GM23338 (cell line): ENCODE measurements around the gene PTK6. TPM values are rescaled to one million over a fixed set of nuclear protein-coding genes. Genes with fewer than 3 reads are reported as not detected.

Source experiments
- ATAC-seq: fragments of 200-7000 bp; cut with Tn5 transposase; 3 replicates; pipeline ENCODE4 v1.9.1; 2020
- DNase-seq: peaks from one replicate; pipeline ENCODE4 v3.0.0-alpha.2; 2015; ENCODE audit warnings: low spot score
- H2AFZ ChIP-seq: fragments of 200-600 bp; sonication (generic); 2 replicates; pipeline ENCODE4 v1.8.0; 2016; ENCODE audit warnings: antibody characterized with exemption, mild to moderate bottlenecking, moderate library complexity
- H3F3A ChIP-seq: fragments of 200-600 bp; sonication (generic); replicated peaks from 2 replicates; pipeline ENCODE4 v1.8.0; 2017; ENCODE audit warnings: antibody characterized with exemption, mixed run types, low read depth
- H3K27ac ChIP-seq: fragments of 200-600 bp; sonication (generic); 2 replicates; pipeline ENCODE4 v1.6.1; 2016; ENCODE audit warnings: low read depth
- H3K27me3 ChIP-seq: fragments of 200-600 bp; sonication (generic); 2 replicates; pipeline ENCODE4 v1.8.0; 2016; ENCODE audit warnings: mild to moderate bottlenecking, mixed run types, moderate library complexity; ENCODE audit not compliant: insufficient read depth
- H3K36me3 ChIP-seq: fragments of 200-600 bp; sonication (generic); 2 replicates; pipeline ENCODE4 v1.8.0; 2016; ENCODE audit warnings: mild to moderate bottlenecking; ENCODE audit not compliant: insufficient read depth
- H3K4me1 ChIP-seq: fragments of 200-600 bp; sonication (generic); 2 replicates; pipeline ENCODE4 v1.8.0; 2016; ENCODE audit warnings: mild to moderate bottlenecking, moderate library complexity; ENCODE audit not compliant: insufficient read depth
- H3K4me2 ChIP-seq: fragments of 200-600 bp; sonication (generic); 2 replicates; pipeline ENCODE4 v1.7.1; 2017; ENCODE audit warnings: mixed run types
- H3K4me3 ChIP-seq: fragments of 200-600 bp; sonication (generic); 2 replicates; pipeline ENCODE4 v1.6.1; 2016; ENCODE audit warnings: mixed run types
- H3K79me2 ChIP-seq: fragments of 200-600 bp; sonication (generic); replicated peaks from 2 replicates; pipeline ENCODE4 v1.8.0; 2017; ENCODE audit warnings: mild to moderate bottlenecking; ENCODE audit not compliant: insufficient read depth
- H3K9me2 ChIP-seq: fragments of 200-600 bp; sonication (generic); 2 replicates; pipeline ENCODE4 v1.8.0; 2017; ENCODE audit not compliant: insufficient read depth
- H4K20me1 ChIP-seq: fragments of 200-600 bp; sonication (generic); replicated peaks from 2 replicates; pipeline ENCODE4 v1.8.0; 2017; ENCODE audit warnings: mild to moderate bottlenecking; ENCODE audit not compliant: insufficient read depth
- H3K27ac Mint-ChIP-seq: 2 replicates; pipeline ENCODE4 v1.8.0; 2020; ENCODE audit warnings: inconsistent platforms, mild to moderate bottlenecking, moderate library complexity, mixed read lengths
- H3K27me3 Mint-ChIP-seq: 3 replicates; pipeline ENCODE4 v1.8.0; 2022; ENCODE audit warnings: low read depth, mild to moderate bottlenecking, moderate library complexity, mixed read lengths, inconsistent platforms; ENCODE audit not compliant: insufficient read depth, poor library complexity
- H3K36me3 Mint-ChIP-seq: 3 replicates; pipeline ENCODE4 v1.8.0; 2021; ENCODE audit warnings: low read depth, mild to moderate bottlenecking, inconsistent platforms, moderate library complexity, mixed read lengths
- H3K4me1 Mint-ChIP-seq: 3 replicates; pipeline ENCODE4 v1.8.0; 2020; ENCODE audit warnings: mild to moderate bottlenecking, inconsistent platforms, mixed read lengths
- H3K4me3 Mint-ChIP-seq: 3 replicates; pipeline ENCODE4 v1.8.0; 2021; ENCODE audit warnings: moderate library complexity, mild to moderate bottlenecking, inconsistent platforms, mixed read lengths
- H3K9me3 Mint-ChIP-seq: 3 replicates; pipeline ENCODE4 v1.8.0; 2020; ENCODE audit warnings: moderate library complexity, mild to moderate bottlenecking, inconsistent platforms, mixed read lengths
- EZH2phosphoT487 ChIP-seq: fragments of 200-600 bp; sonication (generic); IDR thresholded peaks from one replicate; pipeline ENCODE4 v1.8.1; 2018; ENCODE audit warnings: antibody characterized with exemption; ENCODE audit not compliant: unreplicated experiment
- NANOG ChIP-seq: IDR thresholded peaks from 2 replicates; pipeline ENCODE4 v1.6.1; 2016; ENCODE audit warnings: antibody characterized with exemption, borderline replicate concordance
- POLR2AphosphoS5 ChIP-seq: IDR thresholded peaks from 2 replicates; pipeline ENCODE4 v1.6.1; 2016; ENCODE audit warnings: antibody characterized with exemption, low read depth
- polyA plus RNA-seq: library from polyadenylated mRNA; unstranded; fragments of >200 nt; fragmentation: Nextera tagmentation; extraction: Ambion mirVana; gene quantifications from 2 replicates; pipeline ENCODE4 v1.2.1, GENCODE V29; 2016
- total RNA-seq: library from RNA; depleted of rRNA; stranded (reverse); fragments of >200 nt; shearing (Covaris generic); gene quantifications from 2 replicates; pipeline ENCODE4 v1.2.3, GENCODE V29; 2014
- TF ChIP-seq, protein P1 (sequence below): IDR thresholded peaks from one replicate; pipeline ENCODE4 v1.6.1; 2018; ENCODE audit warnings: antibody characterized with exemption; ENCODE audit not compliant: unreplicated experiment

Gene PTK6
- total and polyA plus RNA-seq, 2 experiments from 2014 or later = 0.28 TPM; not detected in 1

DNA sequence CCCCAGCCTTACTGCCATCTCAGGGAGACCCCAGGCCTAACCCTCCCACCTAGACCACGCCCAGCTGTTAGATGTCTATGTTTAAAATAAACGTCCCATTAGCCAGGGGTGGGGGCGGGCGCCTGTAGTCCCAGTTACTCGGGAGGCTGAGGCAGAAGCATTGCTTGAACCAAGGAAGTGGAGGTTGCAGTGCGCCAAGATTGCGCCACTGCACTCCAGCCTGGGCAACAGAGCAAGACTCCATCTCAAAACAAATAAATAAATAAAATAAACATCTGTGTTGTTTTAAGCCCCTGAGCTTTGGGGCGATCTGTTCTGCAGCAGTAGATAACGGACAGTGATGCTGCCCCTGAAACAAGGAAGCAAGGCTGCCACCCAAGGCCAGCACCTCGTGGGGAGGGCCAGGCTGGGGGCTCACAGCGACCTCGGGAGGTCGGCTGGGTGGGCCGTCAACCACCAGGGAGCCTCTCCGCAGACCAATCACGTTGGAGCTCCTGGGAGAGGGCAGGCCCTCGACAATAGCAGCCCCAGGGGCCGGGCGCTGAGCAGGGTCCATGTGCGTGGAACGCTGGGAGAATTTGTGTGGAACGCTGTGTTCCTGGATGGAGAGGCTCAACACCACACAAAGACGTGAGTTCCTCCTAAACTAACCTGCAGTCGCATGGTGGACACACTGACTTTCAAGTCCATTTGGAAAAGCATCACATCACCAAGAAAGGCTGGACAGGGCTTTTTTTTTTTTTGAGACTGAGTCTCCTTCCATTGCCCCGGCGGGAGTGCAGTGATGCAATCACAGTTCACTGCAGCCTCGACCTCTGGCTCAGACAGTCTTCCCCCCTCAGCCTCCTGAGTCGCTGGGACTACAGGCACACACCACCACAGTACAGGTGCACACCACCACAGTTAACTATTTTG lies 37.9 kb upstream of the PTK6 start:
- H3K4me1 ChIP-seq = no peaks in the 10 kb centered on the region; the same call in 1 of the 2 replicates
- peak; percentile 7; the same call in 2 of the 3 replicates for ATAC-seq
- Mint-ChIP-seq H3K4me1 (no peaks in the 10 kb centered on the region), H3K4me3 (peak overlapping the region; percentile 77), H3K27ac (no peak overlapping the region), H3K36me3 (no peaks in the 10 kb centered on the region), H3K9me3 (no peaks in the 10 kb centered on the region), H3K27me3 (no peaks in the 10 kb centered on the region)
- H4K20me1 ChIP-seq = no peaks in the 10 kb centered on the region
- H3F3A ChIP-seq = 0 out of 2 replicates have a peak, but pooled peaks cover 7% of the 10 kb centered on the region
- peak overlapping the region; percentile 69 for H2AFZ ChIP-seq
- no peak overlapping the region for H3K27ac ChIP-seq
- H3K79me2 ChIP-seq = no peaks in the 10 kb centered on the region
- DNase-seq = no peak
- no peaks in the 10 kb centered on the region for H3K27me3 ChIP-seq
- TF ChIP-seq NANOG = no peak
- TF ChIP-seq EZH2phosphoT487 = no peak
- H3K9me2 ChIP-seq = no peaks in the 10 kb centered on the region
- no peaks in the 10 kb centered on the region for H3K36me3 ChIP-seq
- no peak overlapping the region; the same call in 1 of the 2 replicates for H3K4me2 ChIP-seq
- H3K4me3 ChIP-seq = no peak overlapping the region

DNA sequence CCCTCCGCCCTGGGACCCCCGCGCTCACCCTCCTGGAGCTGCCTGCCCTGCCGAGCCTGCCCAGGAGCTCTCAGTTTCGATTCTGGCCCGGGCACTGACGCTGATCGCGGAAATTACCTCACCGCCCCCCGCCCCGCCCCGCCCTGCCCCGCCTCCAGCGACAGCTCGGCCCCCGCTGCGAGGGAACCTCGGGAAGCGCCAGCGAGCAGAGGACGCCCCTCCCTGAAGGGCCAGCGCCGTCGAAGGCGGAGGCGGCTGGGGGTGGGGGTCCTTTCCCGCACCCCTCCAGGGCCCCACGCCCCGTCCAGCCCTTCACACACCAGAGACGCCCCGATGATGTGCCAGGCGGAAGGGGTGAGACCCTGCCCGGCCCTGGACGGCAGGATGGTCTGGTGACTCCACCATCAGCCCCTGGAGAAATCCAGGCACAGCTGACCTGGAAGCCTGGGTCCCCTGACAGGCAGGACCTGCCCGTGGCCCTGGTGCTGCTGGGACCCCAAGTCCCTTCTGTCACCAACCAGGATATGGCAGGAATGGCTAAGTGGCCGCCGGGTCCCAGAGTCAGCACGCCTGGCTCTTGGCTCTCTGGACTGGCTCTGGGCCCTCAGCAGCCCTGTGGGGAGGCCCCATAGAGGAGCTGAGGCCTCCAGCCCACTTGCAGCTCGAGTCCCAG lies 37.1 kb upstream of the PTK6 start, which contains the start of gene HELZ2:
Gene HELZ2, minus strand, starts transcription at position 84 of the 673 bp plus-strand sequence. CDS start 1,854 bp downstream, outside the sequence.
- H3K4me2 ChIP-seq = peak within 1 kb of the TSS; percentile 84
- peak within 1 kb of the TSS; percentile 64 for H3K4me3 ChIP-seq
- H3K36me3 ChIP-seq = no peaks in the 10 kb centered on the region
- Mint-ChIP-seq H3K4me3 (peak within 1 kb of the TSS; percentile 77), H3K27ac (no peak within 1 kb of the TSS), H3K27me3 (no peaks in the 10 kb centered on the region), H3K4me1 (no peaks in the 10 kb centered on the region), H3K9me3 (no peaks in the 10 kb centered on the region), H3K36me3 (no peaks in the 10 kb centered on the region)
- no peaks in the 10 kb centered on the region for H3K27me3 ChIP-seq
- no peaks in the 10 kb centered on the region for H3K9me2 ChIP-seq
- no peaks in the 10 kb centered on the region; the same call in 1 of the 2 replicates for H3K4me1 ChIP-seq
- no peaks in the 10 kb centered on the region for H4K20me1 ChIP-seq
- H2AFZ ChIP-seq = peak within 1 kb of the TSS; percentile 83; the same call in 1 of the 2 replicates
- no peak within 1 kb of the TSS for H3K27ac ChIP-seq
- DNase-seq = peak; percentile 84
- peak; percentile 72 for ATAC-seq
- peak; percentile 59 for TF ChIP-seq POLR2AphosphoS5
- TF ChIP-seq, protein P1, sequence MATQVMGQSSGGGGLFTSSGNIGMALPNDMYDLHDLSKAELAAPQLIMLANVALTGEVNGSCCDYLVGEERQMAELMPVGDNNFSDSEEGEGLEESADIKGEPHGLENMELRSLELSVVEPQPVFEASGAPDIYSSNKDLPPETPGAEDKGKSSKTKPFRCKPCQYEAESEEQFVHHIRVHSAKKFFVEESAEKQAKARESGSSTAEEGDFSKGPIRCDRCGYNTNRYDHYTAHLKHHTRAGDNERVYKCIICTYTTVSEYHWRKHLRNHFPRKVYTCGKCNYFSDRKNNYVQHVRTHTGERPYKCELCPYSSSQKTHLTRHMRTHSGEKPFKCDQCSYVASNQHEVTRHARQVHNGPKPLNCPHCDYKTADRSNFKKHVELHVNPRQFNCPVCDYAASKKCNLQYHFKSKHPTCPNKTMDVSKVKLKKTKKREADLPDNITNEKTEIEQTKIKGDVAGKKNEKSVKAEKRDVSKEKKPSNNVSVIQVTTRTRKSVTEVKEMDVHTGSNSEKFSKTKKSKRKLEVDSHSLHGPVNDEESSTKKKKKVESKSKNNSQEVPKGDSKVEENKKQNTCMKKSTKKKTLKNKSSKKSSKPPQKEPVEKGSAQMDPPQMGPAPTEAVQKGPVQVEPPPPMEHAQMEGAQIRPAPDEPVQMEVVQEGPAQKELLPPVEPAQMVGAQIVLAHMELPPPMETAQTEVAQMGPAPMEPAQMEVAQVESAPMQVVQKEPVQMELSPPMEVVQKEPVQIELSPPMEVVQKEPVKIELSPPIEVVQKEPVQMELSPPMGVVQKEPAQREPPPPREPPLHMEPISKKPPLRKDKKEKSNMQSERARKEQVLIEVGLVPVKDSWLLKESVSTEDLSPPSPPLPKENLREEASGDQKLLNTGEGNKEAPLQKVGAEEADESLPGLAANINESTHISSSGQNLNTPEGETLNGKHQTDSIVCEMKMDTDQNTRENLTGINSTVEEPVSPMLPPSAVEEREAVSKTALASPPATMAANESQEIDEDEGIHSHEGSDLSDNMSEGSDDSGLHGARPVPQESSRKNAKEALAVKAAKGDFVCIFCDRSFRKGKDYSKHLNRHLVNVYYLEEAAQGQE = no peak
- no peaks in the 10 kb centered on the region for H3K79me2 ChIP-seq
- H3F3A ChIP-seq = 0 out of 2 replicates have a peak, but pooled peaks cover 7% of the 10 kb centered on the region
